ENCODE results near the gene ITGB3BP. TPM values are rescaled to one million over a fixed set of nuclear protein-coding genes. Genes with fewer than 3 reads are reported as not detected.

ITGB3BP gene
- total RNA-seq, 1 experiment from 2014 or later = 49.7 TPM

Other genes starting within 250 kb of the ITGB3BP start
- gene FOXD3, start 200.7 kb downstream of the ITGB3BP start, total RNA-seq (2014; rRNA removed; shearing (Covaris generic)) = 0.13 TPM in 1 of 2 replicates, not detected in the other
- 6.9 and 14.5 TPM in 2 replicates for gene ALG6, start 155.6 kb downstream of the ITGB3BP start, total RNA-seq (2014; rRNA removed; shearing (Covaris generic))
- gene EFCAB7, start 300 bp upstream of the ITGB3BP start, total RNA-seq (2014; rRNA removed; shearing (Covaris generic)) = 2.5 and 5.4 TPM in 2 replicates
- gene PGM1, start 70.2 kb upstream of the ITGB3BP start, total RNA-seq (2014; rRNA removed; shearing (Covaris generic)) = 41.2 and 42.6 TPM in 2 replicates

All from SJSA1 (cell line).